GM12878 (cell line): ENCODE measurements around the gene NOP10. TPM values are rescaled to one million over a fixed set of nuclear protein-coding genes. Genes with fewer than 3 reads are reported as not detected.

Experiments
- ATAC-seq: fragments of 200-7000 bp; cut with Tn5 transposase; 3 replicates; pipeline ENCODE4 v1.9.1; 2020; ENCODE audit warnings: mild to moderate bottlenecking, moderate library complexity
- BruUV-seq: library from RNA; stranded (reverse); fragments of 400-500 nt; replicated peaks from 2 replicates; lab custom pipeline; 2021; lab: Mats Ljungman, UMichigan
- CTCF ChIA-PET: fragments of 300-600 bp; sonication (Branson Sonifier 250); formaldehyde crosslinking; extraction: SDS; loops from one replicate; lab custom pipeline; 2021; ENCODE audit warnings: inconsistent platforms; lab: Yijun Ruan, JAX
- POLR2A ChIA-PET: fragments of 350-600 bp; formaldehyde crosslinking; extraction: SDS; loops from one replicate; lab custom pipeline; 2021; ENCODE audit warnings: inconsistent platforms; lab: Charles Lee
- RAD21 ChIA-PET: fragments of 300-600 bp; sonication (Branson Sonifier 250); formaldehyde crosslinking; loops from one replicate; lab custom pipeline; 2023; ENCODE audit warnings: antibody characterized with exemption; ENCODE audit not compliant: unreplicated experiment; lab: Charles Lee
- SMC1A ChIA-PET: fragments of 300-600 bp; sonication (Branson Sonifier 250); formaldehyde crosslinking; loops from one replicate; lab custom pipeline; 2023; ENCODE audit not compliant: unreplicated experiment, uncharacterized antibody; lab: Charles Lee
- DNase-seq: peaks from one replicate; pipeline ENCODE4 v3.0.0-alpha.2; 2011; ENCODE audit warnings: low read depth, low spot score
- FAIRE-seq: peaks from 3 replicates; lab custom pipeline; 2011; peaks lifted over from hg19 to GRCh38; lab: Jason Lieb, UNC
- H2AFZ ChIP-seq: 2 replicates; pipeline ENCODE4 v1.6.0; 2011; ENCODE audit warnings: low read depth, low read length, control low read depth; ENCODE audit not compliant: control insufficient read depth
- H3K27ac ChIP-seq: 2 replicates; pipeline ENCODE4 v1.5.1; 2011; ENCODE audit warnings: control low read depth; ENCODE audit not compliant: control insufficient read depth, insufficient read depth
- H3K27me3 ChIP-seq, 2 experiments: replicated peaks in 1 of 2; 2 replicates each; pipeline versions ENCODE4 v1.6.0 to v1.6.1; 2011; ENCODE audit warnings: low read length in 1 of 2; ENCODE audit not compliant: control insufficient read depth in 2 of 2, insufficient read depth in 2 of 2
- H3K36me3 ChIP-seq, 2 experiments: 2 replicates each; pipeline ENCODE4 v1.5.1; 2011; ENCODE audit warnings: low read length in 1 of 2; ENCODE audit not compliant: control insufficient read depth in 2 of 2, insufficient read depth in 2 of 2
- H3K4me1 ChIP-seq: 2 replicates; pipeline ENCODE4 v1.6.1; 2011; ENCODE audit warnings: mild to moderate bottlenecking, low read length, moderate library complexity, mixed read lengths; ENCODE audit not compliant: control insufficient read depth, insufficient read depth
- H3K4me2 ChIP-seq: 2 replicates; pipeline ENCODE4 v1.6.0; 2011; ENCODE audit warnings: control low read depth; ENCODE audit not compliant: control insufficient read depth, insufficient read depth
- H3K4me3 ChIP-seq: fragments of 200-600 bp; sonication (generic); 2 replicates; pipeline ENCODE4 v1.5.1; 2016
- H3K79me2 ChIP-seq: 2 replicates; pipeline ENCODE4 v1.6.0; 2011; ENCODE audit warnings: low read length; ENCODE audit not compliant: control insufficient read depth, insufficient read depth
- H3K9ac ChIP-seq: 2 replicates; pipeline ENCODE4 v1.8.0; 2011; ENCODE audit warnings: low read length, control low read depth, mixed read lengths; ENCODE audit not compliant: control insufficient read depth, insufficient read depth
- H3K9me3 ChIP-seq: replicated peaks from 3 replicates; pipeline ENCODE4 v1.5.1; 2011; ENCODE audit warnings: mild to moderate bottlenecking, low read length; ENCODE audit not compliant: control insufficient read depth, insufficient read depth
- H4K20me1 ChIP-seq: 2 replicates; pipeline ENCODE4 v1.6.0; 2011; ENCODE audit not compliant: control insufficient read depth, insufficient read depth
- GABPA ChIP-seq: IDR thresholded peaks from 2 replicates; pipeline ENCODE4 v1.6.1; 2014; ENCODE audit warnings: antibody characterized with exemption, low read depth, mild to moderate bottlenecking, inconsistent platforms
- HDAC2 ChIP-seq: fragments of 200-600 bp; sonication (generic); IDR thresholded peaks from 2 replicates; pipeline ENCODE4 v1.6.1; 2017
- NR2C1 ChIP-seq: fragments of 450-650 bp; IDR thresholded peaks from 2 replicates; pipeline ENCODE4 v1.6.1; 2017; ENCODE audit warnings: antibody characterized with exemption, mild to moderate bottlenecking, moderate library complexity
- POU2F2 ChIP-seq: IDR thresholded peaks from 3 replicates; pipeline ENCODE4 v1.6.1; 2011; ENCODE audit warnings: low read depth, mild to moderate bottlenecking, low read length, borderline replicate concordance
- ZBTB4 ChIP-seq: fragments of 450-650 bp; formaldehyde crosslinking; IDR thresholded peaks from 2 replicates; pipeline ENCODE4 v1.4.0; 2022; ENCODE audit warnings: mild to moderate bottlenecking, moderate library complexity
- WGBS: methylation state at CpG from one replicate; pipeline ENCODE4 v1.1.6; 2016; ENCODE audit warnings: low lambda C conversion rate; ENCODE audit not compliant: insufficient replicate concordance, insufficient coverage; ENCODE audit errors: missing lambda C conversion rate; 5-methylcytosine and 5-hydroxymethylcytosine counted together
- in situ Hi-C: fragments of 300-500 bp; cut with MboI; formaldehyde crosslinking; loops from 9 replicates; pipeline ENCODE4 v1.14.3; 2018; ENCODE audit warnings: mixed read lengths
- intact Hi-C: fragments of 100-400 bp; cut with micrococcal nuclease; formaldehyde crosslinking; loops from one replicate; pipeline ENCODE4 v1.14.2; 2022; ENCODE audit not compliant: unreplicated experiment
- polyA plus RNA-seq, 11 experiments: library from polyadenylated mRNA; depleted of rRNA in 4 of 11; unstranded in 6 of 11; stranded (reverse) in 5 of 11; fragments of >200 nt; fragmentation: Nextera tagmentation in 4 of 11; fragmentation: Illumina TruSeq in 1 of 11; extraction: Ambion mirVana in 4 of 11; extraction: Trizol in 1 of 11; gene quantifications; 1 replicate in 1 of 11; 2 replicates in 10 of 11; pipeline versions ENCODE4 v1.2.1 to v1.2.3, GENCODE V29; 2011 to 2016; ENCODE audit warnings: inconsistent platforms in 2 of 11, missing spikeins in 2 of 11, low read depth in 1 of 11
- total RNA-seq, 4 experiments: library from RNA; depleted of rRNA in 3 of 4; stranded (reverse); fragments of >200 nt in 3 of 4; fragmentation: Illumina TruSeq in 1 of 4; extraction: Trizol in 1 of 4; gene quantifications; 2 replicates each; pipeline versions ENCODE4 v1.2.1 to v1.2.3, GENCODE V29; 2013 to 2021

Gene NOP10
- total and polyA plus RNA-seq, 10 of the 15 experiments (the other 5 are each of a cell fraction or from before 2014, with no cell fraction given) = 225 to 1,778 (median 537) TPM

GRCh38 chr15:34365836-34366235 lies 22.9 kb upstream of the NOP10 start:
- POLR2A ChIA-PET = interaction anchor here (0.5 to 2.6 kb wide), 5 partner anchors 23 to 82 kb away, joined by 3 to 11 read pairs (median 4); partner anchors contain the start of genes NOP10, NUTM1 and SLC12A6
- no peak for ATAC-seq
- Histone ChIP-seq H3K27ac (peak overlapping the region; percentile 0; the same call in 1 of the 2 replicates), H3K4me3 (peak overlapping the region; percentile 83), H3K79me2 (peaks cover 27% of the 10 kb centered on the region), H3K4me1 (peaks cover 34% of the 10 kb centered on the region), H3K9me3 (no peaks in the 10 kb centered on the region), H3K36me3 (peaks cover 0 to 12% of the 10 kb centered on the region in 2 experiments; a peak in 3 of 4 replicates), H3K27me3 (no peaks in the 10 kb centered on the region), H3K9ac (peak overlapping the region; percentile 33), H2AFZ (peak overlapping the region; percentile 40), H4K20me1 (no peaks in the 10 kb centered on the region), H3K4me2 (peak overlapping the region; percentile 98)
- RAD21 ChIA-PET = interaction anchor here (0.9 to 4.3 kb wide), 12 partner anchors 8 to 222 kb away, joined by 3 to 37 read pairs (median 8); partner anchors contain the start of genes EMC4, NOP10, NUTM1 and SLC12A6
- no peak for TF ChIP-seq NR2C1
- no peak for TF ChIP-seq POU2F2
- no peak for TF ChIP-seq ZBTB4 (CRISPR knock-in tag)
- no peak for TF ChIP-seq HDAC2
- TF ChIP-seq GABPA = no peak
- SMC1A ChIA-PET = interaction anchor here (1.2 to 3.9 kb wide), 7 partner anchors 11 to 177 kb away, joined by 3 to 30 read pairs (median 10); partner anchors contain the start of genes NOP10, NUTM1 and SLC12A6
- intact Hi-C loops (loop anchor here (2.0 to 5.0 kb wide), 3 partner anchors 39 to 303 kb away; partner anchors contain the start of genes EMC7 and PGBD4), in situ Hi-C loops (no loop called here)
- FAIRE-seq = no peak
- DNase-seq = no peak
- WGBS = 2% methylated on average over 5 of the region's 5 CpGs
- CTCF ChIA-PET = interaction anchor here (0.8 to 4.3 kb wide), 8 partner anchors 23 to 218 kb away, joined by 3 to 66 read pairs (median 3); partner anchors contain the start of genes GOLGA8B, NOP10, NUTM1 and SLC12A6
- no TSS peak for BruUV-seq
